GM21367 (cell line): Measurements from ENCODE around the gene FAM174B.

Source experiments
- ATAC-seq: cut with Tn5 transposase; IDR thresholded peaks from one replicate; pipeline ENCODE4 v1.9.1; 2021; ENCODE audit not compliant: unreplicated experiment

FAM174B gene

GRCh38 chr15:92643849-92644815 lies 11.4 kb downstream of the FAM174B start:
- no peak for ATAC-seq

DNA sequence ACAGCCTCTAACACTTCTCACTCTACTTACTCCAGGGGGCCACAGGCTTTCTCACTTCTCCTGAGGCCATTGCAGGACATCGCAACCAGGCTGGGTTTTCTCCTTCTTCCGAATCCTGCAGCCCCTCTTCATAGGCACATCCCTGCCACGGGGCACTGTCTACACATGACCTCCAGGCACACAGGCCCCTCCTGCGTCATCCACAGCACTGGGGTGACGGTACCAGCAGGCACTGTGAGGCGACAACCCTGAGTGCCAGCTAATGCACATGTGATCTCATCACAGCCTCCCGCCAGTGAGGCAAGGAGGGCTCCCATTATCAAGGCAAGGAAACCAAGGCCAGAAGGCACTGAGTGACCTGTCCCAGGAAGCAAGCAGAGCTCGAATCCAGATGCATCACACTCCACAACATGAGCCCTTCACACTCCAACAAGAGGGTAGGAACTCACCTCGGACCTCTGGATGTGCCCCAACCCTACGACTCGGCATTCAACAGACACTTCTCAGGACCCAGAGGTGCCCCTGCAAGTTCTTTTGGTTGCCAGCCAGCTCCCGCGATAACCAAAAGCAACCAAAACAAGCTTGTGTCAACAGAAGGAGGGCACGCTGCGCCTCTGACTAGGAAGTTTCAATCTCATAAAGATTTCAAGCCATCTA lies 16.7 kb downstream of the FAM174B start:
- no peak for ATAC-seq

DNA sequence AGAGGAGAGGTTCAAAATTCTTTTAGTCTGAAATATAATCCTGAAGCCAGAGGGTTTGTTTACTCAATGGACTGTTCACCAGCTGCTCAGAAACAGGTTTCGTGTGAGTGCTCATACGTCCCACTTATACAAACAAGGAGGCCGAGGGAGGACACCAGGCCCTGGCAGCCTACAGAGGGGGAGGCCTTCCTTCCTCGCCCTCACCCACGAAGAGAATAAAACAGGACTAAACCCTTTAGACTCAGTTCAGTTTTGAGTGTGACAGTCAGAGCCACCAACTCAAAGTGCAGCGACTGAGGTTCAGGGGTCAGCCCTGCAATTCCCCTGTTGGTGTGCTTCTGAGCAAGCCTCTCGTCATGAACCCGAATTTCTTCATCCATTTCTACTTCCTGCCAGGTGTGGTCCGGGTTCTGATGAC lies 17.3 kb downstream of the FAM174B start:
- no peak for ATAC-seq

DNA sequence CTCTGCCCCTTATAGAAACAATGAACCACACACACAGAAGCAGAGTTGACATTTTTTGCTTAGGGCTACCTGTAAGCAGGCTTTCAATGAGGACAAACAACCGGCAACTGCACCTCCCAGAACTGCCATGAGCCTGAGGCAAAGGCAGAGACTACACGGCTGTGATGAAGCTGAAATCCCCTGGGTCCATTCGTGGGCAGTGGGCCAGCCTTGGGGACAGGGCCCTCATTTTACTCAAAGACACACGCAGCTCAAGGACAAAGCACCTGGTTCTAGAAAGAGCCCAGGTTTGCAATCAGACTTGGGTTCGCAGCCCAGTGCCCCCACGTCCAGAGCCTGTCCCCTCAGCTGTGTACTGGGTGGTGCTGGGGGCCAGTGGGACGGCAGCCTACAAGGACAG lies 17.9 kb downstream of the FAM174B start:
- ATAC-seq = no peak

- ATAC-seq = no peak
Observed at GRCh38 chr15:92636908-92637481, 18.6 kb downstream of the FAM174B start.

DNA sequence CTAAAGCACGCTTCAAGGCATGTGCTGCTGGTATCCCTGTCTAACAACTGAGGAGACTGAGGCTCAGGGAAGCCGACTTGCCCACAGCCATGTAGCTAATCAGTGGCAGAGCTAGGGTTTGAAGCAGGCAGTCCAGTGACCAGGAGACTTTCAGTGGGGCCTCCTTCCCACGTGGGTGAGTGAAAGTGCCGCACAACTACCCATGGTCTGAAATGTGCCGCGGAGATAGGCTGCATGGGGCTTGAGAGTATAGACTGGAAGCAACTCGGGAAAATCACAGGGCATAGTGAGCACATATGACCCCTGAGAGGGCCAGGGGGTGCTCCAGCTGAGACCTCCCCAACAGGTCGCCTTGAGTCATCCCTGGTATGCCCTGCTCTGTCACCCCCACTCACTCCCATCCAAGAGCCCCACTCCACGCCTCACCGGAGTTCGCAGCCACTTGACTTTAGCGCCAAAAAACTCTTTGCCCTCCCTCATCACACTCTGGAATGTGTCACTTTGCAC lies 19.1 kb downstream of the FAM174B start:
- ATAC-seq = no peak

GRCh38 chr15:92634671-92635201 lies 20.8 kb downstream of the FAM174B start:
- no peak for ATAC-seq

DNA sequence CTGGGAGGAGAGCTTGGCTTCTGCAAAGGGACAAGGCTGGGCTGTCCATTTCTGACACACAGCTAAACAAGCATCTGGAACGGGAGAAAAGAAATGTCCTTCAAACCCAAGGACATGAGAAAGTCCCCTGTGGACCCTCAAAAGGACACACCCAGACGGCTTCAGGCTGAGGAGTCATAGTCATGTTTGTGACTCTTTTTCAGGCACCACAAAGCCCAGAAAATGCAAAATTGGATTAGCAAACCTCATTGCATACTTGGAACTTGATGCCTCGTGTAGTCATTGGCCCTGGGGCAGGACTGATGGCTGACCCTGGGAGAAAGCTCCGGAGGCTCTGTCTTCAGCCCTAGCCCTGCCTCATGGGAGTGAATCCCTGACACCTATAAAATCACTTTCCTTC lies 21.5 kb downstream of the FAM174B start:
- ATAC-seq = no peak

DNA sequence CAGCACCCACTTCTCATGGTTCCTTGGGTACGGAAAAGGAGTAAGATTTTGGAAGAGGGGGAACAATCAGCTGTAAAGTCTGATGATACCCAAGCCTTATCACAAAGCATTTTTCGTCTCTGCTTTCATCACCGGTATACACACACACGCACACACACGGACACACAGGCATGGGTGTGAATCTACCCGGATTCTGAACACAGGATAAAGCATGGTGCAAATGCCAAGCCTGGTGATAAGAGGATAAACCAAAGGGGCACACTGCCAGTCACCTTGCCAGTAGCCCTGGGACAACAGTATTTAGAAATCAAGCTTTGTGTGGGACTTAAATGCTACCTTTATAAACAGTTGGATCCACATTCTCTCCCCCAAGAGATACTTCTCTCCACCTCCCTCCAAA lies 22.2 kb downstream of the FAM174B start:
- ATAC-seq = no peak

DNA sequence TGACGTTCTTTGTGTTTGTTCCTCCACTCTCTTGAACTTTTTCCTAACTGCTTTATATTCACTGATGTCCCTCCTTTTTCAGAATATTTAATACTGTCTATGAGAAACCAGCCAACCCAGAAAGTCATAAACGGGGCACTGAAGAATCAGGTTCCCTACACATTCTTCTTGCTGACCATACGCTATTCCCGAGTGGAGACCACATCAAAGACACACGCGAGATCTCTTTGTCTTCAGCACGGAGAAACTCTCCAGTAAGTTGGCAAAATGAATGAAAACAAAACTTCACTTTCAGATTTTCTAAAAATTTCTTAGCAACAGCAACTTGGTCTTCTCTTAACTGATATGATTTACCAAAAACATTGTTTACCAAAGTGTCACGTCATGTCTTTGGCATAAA lies 22.6 kb downstream of the FAM174B start:
- ATAC-seq = no peak

- ATAC-seq = no peak
Observed at GRCh38 chr15:92631721-92632120, 23.9 kb downstream of the FAM174B start.

- no peak for ATAC-seq
Observed at GRCh38 chr15:92629975-92630626, 25.5 kb downstream of the FAM174B start.

DNA sequence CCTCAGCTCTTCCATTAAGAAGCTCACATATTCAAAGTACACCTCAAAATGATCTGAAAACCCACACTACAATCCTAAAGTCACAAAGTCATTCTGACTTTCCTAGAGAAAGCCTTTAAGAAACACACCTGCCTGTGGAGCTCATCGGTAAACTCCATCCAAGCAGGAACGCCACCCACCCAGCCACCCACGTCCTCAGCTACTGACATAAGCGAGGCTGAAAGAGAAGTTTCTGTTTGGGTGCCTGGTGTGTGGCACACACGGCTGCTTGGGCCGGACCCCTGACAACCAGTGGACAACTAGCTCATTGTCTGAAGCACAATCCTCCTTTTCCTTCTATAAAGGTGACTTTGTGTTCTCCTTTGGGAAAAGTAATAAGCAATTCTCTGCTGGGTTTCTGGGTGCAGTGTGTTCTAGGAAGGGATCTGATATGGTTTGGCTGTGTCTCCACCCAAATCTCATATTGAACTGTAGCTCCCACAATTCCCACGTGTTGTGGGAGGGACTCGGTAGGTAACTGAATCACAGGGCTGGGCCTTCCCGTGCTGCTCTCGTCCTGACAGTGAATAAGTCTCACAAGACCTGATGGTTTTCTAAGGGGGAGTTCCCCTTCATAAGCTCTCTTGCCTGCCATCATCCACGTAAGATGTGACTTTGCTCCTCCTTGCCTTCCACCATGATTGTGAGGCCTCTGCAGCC lies 26.1 kb downstream of the FAM174B start:
- no peak for ATAC-seq

DNA sequence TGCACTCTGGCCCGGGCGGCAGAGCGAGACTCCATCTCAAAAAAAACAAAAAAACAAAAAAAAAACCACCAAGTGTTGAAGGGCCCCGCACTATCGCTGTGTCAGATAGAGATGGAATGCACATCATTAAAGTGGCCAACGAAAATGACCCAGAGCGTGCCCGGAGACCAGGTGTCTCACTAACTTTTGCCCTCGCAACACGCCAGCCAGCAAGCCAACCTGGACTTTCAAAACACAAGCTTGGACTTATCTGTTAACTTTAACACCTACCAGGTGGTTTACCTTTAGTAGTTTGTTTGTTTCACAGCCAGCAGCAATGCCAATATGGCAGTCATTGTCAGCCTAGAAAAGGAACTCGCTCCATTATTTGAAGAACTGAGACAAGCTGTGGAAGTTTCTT lies 28.6 kb downstream of the FAM174B start:
- no peak for ATAC-seq

GRCh38 chr15:92625251-92625980 lies 30.2 kb downstream of the FAM174B start:
- ATAC-seq = peak; percentile 70

GRCh38 chr15:92624401-92624991 lies 31.1 kb downstream of the FAM174B start:
- no peak for ATAC-seq

GRCh38 chr15:92623435-92623834 lies 32.1 kb downstream of the FAM174B start:
- no peak for ATAC-seq

- ATAC-seq = no peak
Observed at GRCh38 chr15:92621972-92622533, 33.5 kb downstream of the FAM174B start.

DNA sequence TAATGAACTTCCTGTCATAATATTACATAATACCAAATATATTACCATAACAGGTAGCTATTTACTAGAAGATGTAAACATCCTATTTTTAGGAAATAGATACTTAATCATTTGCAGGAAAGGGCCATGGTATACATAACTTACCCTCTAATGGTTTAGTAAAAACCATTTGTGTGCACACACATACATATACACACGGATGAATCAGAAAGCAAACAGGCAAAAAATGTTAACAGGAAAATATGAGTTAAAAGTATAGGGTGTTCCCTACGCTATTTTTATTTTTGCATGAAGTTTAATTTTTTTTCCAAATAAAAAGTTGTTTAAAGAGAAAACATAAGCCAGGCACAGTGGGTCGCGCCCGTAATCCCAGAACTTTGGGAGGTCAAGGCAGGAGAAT lies 34.6 kb downstream of the FAM174B start:
- no peak for ATAC-seq
